NCI-H345 treated with DMSO at 0.1 percent for 48 hours (cell line): ENCODE data around the gene PAX1.
A peak's percentile ranks its signal among the peaks of the same experiment; 100 is the strongest.

Source experiments
- DNase-seq: peaks from one replicate; lab custom pipeline; 2025; ENCODE audit not compliant: unreplicated experiment; lab: John Stamatoyannopoulos, UW

The PAX1 gene

DNA sequence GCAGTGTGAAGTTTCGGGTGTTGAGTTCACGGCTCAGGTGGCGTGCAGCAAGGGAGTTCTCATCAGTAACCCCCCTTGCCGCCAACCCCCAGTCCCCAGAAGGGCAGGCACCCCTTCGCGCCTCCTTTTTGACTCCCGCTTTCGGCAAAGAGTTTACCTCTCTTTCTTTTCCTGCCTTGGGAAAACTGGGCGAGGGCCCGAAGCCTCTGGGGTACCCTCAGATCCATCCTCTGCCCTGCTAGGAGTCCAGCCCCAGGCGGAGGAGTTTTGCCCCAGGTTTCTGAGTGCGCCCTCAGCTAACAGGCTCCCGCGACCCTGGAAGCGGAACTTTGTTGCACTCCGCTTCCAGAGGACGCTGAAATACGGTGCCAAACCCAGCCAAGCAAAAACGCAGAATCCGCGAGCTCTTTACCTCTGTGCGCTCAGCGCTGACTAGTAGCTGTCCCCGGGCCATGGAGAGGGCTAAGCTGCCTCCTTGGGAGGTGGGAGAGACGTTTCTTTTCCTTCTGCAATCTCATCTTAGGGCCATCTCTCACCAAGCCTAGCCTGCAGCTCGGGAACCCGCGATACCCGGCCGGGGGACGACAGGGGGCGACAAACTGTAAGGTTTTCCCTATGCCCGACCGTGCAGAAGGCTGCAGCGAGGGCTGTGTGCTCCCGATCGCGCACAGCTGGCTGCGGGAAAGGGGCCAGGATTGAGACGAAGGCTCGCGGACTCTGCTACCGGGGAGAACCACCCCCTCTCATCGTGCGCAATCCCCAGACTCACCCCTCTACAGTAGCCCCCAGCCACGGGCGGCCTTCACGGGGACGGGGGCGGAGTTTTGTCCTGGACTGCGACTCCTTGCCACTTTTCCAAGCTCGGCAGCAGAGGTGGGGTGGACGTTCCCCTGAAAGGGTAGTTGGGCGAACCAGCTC is 2.7 kb upstream of the PAX1 start:
- DNase-seq: no peak

DNA sequence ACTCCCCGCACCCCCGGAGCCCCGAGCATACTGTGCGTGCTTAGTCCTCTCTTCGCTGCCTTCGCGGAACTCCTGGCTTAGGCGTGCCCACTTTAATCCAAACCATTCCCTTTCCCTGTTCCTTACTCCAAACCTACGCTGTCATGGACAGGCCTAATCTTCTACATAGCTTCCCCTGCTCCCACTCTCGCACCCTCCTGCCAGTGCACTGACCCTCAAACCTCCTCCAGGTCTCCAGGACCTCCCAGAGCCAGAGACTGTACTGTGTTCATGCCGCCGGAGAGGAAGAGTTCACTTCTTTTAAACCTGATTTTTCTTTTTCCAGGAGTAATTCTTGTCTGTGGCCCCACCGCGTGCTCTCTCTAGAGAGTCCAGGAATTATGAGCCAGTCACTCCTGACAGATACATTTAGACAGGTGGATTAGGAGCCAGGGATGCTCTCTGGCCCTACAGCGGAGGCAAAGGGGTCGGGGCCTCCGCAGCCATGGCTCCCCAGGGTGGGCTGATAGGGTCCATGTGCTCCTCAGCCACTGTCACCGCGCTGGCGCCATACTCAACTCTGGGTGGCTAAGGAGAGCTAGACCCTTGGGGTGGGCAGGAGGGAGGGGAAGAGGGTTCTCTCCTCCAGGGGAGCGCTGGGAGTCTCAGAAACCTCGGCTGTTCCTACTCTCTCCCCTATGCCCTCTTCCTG is 1.6 kb upstream of the PAX1 start:
- no peak for DNase-seq

DNA sequence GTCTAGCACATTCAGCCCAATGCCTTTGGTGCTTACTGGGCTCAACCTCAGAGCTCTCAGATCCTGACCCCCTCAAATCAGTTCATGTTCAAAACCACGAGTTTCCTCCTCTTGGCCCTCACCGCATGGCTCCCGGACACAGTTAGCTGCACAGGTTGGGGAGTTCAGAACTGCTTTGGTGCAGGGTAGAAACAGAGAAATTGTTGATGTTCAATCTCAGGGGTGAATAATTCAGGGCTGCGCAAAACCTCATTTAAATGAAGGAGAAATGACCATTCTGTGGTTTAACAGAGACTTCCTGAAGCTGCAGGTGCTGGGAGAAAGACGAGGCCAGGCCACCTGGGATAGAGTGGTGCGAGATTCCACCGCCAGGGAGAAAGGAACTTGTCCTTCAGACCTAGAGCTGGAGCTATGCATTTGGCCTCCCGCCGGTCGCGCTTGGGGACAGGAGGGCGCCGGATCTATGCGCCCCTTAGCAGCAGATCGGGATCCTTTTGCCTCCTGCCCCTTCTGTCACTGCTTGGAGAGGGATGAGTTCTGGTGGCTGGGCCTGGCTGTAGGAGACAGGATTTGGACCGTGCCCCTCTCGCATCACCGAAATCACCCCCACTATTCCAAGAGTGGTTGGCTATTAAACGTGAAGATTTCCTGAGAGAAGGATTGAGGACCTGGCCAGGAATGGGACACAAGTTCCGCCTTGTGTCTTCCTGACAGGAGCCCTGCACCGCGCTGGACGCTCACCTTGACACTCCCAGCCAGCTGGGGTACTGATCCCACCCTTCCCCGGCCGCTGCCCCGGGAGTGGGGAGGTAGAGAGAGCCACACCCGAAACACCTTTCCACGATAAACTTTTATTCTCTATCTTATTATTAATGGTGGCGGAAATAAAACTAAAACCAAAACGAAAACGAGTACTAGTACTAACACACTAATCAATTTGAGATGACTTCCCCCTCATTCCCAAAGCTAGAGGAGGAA is 767 bp upstream of the PAX1 start:
- no peak for DNase-seq

DNA sequence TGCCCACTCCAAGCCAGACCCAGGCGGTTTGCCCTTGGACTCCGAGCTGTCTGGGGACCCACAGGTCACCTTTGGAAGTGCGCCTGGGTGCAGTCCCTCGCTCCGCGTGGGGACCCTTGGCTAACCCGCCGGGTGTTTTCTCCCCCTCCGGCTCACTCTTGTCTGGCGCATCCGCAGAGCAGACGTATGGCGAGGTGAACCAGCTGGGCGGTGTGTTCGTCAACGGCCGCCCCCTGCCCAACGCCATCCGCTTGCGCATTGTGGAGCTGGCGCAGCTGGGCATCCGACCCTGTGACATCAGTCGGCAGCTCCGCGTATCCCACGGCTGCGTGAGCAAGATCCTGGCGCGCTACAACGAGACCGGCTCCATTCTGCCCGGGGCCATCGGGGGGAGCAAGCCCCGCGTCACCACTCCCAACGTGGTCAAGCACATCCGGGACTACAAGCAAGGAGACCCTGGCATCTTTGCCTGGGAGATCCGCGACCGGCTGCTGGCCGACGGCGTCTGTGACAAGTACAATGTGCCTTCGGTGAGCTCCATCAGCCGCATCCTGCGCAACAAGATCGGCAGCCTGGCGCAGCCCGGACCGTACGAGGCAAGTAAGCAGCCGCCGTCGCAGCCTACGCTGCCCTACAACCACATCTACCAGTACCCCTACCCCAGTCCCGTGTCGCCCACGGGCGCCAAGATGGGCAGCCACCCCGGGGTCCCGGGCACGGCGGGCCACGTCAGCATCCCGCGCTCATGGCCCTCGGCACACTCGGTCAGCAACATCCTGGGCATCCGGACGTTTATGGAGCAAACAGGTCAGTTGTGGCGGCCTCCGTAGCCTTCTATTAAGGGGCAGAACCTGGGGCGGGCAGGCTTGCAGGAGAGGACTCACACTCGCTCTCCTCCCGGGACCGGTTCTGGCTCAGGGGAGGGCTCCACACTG is 1.1 kb downstream of the PAX1 start:
- DNase-seq: no peak

DNA sequence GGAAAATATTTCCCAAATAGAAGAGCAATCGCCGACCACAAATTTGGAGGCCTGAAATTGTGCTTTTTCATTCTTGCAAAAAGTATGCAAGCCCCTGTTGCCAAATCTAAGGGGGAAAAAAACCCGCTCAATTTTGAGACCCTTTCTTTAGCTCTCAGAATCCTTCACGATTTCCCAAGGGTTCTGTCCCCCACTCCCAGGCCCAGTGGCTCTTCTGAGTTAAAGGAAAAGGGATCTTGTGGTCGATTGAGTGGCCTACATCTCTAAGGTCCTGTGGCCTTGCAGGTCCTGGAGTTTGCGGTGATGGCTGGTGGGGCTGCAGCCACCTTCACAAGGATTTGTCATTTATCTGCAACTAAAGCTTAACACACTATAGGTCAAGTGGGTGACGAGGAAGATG is 1.8 kb downstream of the PAX1 start:
- DNase-seq: no peak

DNA sequence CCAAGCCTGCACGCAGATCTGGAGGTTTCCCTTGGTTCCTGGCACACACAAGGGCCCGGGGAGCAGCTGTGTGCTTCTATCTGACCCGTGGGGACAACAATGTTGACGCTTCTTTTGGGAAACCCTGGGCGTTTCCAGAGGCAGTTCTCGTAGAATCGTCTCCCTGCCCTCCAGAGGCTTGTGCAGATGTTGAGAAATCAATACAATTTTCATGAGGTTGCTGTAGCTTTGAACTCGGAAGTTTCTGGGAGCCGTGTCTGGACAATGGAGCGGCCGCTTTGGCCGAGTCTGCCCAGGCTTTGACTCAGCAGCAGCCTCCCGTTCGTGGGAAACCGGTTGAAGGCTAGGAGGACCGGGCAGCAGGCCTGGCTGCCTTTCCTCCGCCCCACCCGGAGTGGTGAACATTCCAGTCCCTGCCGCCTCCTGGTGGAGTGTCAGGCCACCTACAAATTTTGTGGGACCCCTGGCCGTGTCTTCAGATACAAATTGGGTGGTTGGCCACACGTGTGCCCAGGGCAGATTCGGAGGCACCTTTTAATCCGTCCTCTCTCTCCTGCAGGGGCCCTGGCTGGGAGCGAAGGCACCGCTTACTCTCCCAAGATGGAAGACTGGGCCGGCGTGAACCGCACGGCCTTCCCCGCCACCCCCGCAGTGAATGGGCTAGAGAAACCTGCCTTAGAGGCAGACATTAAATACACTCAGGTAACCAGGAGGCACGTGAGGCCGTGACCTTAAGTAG is 2.7 kb downstream of the PAX1 start:
- DNase-seq: no peak

DNA sequence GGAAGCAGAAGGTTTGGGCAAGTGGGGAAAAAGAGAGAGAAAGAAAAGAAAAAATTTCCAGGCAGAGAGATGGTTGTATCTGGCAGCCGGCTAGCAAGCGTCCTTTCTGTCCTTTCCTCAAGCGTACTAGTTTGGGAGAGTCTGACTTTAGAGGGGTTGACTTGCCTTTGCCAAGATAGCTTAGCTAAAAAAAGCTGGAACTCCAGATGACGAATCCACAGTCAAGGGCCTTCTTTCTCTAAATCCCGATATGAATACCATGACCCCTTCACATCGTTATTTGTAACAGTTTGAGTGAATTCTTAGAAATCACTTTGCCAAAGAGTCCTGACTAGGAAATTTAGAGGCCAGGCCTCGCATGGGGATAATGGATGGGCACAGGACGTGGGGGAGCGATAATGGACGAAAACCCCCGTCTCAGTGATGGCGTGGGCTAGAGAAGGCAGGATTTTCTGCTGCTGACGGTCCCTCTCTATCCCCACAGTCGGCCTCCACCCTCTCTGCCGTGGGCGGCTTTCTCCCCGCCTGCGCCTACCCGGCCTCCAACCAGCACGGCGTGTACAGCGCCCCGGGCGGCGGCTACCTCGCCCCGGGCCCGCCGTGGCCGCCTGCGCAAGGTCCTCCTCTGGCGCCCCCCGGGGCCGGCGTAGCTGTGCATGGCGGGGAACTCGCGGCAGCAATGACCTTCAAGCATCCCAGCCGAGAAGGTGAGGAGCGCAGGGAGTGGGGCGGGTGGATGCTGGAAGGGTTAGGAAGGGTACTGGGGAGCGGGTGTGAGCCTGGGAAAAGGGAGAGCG is 3.5 kb downstream of the PAX1 start:
- no peak for DNase-seq

DNA sequence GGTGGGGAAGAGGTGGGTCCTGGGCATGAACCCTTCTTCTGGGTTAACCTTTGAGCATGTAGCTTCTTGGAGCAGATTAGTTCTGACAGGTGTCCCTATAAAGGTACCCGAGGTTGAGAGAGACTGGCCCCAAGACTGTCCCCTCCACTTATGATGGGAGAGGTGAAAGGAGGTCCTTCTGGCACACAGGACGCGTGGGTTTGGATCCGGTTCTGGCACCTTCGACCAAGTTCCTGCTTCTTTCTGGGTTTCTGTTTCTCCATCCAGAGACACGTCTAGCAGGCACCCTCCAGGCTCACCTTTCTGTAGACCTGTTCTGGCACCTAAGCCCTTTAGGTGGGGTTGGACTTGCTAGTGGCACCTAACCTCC is 4.1 kb downstream of the PAX1 start:
- no peak for DNase-seq

DNA sequence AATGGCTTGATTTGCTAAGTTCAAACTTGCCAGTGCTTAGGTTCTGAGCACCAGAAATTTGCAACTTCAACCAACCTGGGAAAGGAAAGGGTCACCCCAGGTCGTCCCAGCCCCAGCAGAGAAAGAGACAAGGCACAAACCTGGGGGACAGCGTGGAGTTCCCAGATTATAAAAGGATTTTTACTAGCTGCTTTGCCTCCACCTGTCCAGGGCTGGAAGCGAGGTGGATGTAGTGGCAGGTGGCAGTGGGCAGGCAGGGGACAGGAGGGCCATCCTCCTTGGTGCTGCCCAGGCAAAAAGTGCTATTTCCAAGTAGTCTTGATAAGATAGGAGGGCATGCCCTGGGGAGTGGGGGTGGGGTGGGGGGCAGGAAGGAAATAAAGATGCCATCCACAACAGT is 4.9 kb downstream of the PAX1 start:
- no peak for DNase-seq

DNA sequence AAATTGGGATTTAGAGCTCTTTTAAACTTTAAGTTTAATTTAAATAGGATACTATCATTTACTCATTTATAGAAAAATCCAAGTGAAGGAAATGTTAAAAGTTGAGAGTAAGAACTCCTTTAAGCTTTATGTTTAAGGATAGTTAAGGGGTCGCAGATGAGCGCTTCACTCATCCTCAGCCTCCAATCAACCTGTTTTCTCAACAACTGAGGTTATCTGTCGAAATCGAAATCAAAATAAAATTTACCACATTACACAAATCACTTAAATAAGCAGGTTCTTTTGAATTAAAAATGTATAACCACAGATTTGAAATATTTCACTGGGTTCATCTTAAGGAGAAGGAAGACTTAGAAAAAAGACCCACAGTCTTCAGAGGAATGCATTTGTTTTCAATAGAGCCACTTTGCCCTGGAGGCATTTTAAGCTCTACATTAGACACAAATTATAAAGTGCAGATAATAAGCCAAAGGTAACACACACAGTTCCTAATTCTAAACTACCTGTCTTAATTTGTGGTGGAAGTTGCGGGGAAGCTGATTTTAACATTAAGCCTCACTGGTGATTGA is 5.5 kb downstream of the PAX1 start:
- DNase-seq: no peak

DNA sequence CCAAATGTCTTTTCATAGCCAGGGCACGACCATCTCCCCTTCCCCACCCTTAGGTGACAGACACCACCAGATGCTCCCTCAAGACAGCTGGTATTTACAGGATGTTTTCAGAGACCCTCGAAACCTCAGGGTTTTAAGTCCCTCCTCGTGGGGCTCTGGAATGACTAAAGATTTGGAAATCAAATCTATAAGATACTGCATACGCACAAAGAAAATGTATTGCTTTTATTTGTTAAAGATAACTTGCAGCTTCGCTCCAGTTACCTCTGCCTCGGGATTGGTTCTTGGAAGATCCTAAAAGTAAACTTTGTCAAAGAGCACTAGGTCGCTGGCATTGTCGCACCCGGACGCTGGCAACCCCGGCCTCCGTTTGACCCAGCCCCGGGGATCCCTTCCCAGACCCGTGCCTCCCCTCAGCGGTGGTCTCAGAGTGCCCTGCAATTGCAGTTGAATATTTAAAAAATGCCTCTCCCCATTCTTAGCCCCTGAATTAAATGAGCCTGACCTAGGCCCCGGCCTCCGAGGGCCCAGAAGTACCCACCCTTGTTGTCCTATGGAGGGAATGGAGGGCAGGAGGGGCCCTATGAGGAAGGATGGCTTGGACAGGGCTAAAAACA is 7.1 kb downstream of the PAX1 start:
- DNase-seq: no peak

DNA sequence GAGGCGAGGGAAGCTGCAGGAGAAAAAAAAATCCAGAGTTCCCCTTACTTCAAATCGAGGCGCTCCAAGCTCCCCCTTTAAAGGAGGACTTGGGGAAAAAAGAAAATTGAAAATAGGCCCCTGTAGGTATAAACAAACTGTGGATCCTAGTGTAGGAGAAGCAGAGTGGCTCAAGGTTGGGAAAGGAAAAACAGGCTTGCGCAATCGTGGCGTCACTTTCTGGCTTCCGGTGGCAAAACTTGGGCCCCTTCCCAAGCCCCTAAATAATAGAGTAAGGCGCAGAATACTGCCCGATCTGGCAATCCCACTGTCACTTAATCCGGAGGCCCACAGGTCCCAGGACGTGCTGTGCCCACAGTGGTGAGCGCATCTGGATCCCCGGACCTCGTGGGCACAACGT is 8.0 kb downstream of the PAX1 start:
- DNase-seq: no peak

DNA sequence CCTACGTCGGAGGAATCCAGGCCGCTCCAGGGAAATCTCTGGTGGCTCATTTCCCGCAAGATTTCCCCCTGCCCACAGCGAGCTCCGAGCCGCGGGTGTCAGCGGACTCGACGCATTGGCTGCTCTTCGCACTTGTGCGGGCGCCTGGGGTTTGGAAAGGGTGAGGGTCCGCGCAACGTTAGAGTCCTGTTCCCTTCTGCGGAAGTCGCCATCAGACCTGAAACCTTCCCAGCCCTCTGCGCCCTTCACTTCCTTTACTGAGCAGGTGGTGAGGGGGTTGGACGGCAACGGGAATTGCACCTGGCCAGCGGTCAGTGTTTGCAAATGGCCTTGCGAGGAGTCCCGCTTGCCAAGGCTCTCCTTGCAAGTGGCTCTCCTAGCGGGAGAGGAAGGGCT is 8.4 kb downstream of the PAX1 start:
- no peak for DNase-seq

DNA sequence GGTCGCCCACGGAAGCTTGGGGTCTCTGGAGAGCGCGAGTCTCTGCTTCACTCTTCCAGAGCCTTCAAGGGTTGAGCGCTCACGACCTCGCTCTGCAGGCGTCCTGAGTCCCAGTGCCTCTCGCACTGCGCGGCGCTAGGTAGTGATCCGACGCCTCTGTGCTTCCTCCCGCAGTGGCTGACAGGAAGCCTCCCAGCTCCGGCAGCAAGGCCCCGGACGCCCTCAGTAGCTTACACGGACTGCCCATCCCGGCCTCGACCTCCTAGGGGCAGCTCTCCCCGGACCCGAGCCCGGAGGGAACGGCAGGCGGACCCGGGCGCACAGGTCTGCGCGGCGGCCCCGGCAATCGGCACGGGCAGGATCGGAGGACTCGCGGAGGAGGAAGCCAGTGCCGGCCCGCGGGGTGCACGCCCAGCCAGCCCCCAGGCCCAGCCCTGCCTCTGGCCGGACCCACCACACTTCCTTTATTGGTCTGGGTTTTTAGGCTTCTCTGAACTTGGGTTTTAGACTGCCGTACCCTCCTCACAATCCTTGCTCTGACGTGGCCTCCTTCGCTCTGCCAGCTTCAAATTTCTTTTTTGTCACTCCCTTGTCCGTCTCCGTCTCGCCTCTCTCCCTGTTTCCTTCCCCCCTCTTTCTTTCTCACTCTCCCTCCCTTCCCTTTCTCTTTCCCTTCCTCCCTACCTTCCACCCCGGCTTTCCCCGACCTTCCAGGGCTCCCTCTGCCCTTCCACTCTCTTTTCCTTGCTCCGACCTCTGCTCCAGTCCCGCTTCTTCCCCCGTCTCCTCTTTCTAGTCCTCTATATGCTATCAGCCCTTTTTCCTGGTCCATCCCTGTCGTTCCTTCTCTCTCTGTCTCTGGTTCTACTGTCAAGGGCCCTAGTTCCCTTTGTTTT is 9.1 kb downstream of the PAX1 start:
- no peak for DNase-seq

DNA sequence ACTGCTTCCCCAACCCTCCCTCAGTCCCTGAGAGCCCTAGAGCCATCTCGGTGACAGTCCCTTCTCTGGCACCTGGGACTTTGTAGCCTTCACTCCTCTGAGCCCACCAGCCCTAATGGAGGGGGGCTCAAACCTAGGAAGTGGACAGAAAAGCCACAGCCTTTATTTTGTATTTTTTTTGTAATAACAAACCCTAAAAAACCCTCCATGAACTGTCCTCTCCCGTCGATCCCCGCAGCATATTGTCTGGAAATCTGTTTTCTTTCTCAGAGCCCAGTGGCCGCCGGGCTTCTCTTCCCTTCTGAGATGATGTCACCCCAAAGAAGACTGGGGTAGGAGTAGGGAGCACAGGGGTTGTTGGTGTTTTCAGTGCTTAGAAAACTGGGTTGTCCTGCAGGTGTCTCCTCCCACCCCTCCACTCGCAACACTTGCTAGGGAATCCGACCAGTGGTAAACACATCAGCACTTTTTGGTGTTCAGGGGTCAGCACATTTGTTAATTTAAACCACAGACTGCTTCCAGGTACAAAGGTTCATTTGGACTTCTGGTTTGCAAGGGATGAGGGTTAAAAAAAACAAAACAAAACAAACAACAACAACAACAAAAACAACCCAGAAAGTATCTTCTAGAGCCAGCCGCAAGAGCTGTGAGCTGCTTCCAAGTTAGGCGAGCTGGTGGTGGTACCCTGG is 9.9 kb downstream of the PAX1 start:
- no peak for DNase-seq

DNA sequence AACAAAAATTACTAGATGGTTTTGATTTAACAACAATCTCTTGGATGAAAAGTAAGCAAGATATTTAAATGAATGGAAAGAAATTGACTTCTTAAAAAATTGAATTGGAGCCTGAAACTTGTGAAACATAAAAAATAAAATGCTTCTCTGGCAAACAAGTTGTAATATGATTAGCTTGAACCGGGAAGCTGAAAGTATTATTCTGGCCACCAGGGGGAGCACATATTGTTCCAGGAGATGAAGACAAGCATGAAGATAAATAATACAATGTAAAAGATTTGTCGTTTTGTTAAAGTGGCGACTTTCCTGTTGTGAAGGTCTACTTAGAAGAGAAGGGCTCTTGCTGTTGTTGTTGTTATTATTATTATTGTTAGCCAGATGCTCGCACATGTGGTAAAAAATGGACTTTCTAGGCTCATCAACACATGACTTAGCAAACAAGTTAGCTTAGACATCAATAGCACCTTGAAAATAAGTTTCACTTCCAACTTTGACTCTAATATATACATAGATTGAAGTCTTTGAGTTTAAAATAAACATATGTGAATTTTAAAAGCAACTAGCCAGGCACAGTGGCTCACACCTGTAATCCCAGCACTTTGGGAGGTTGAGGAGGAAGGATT is 14.2 kb downstream of the PAX1 start:
- DNase-seq: peak; percentile 59
